H1 (cell line): ENCODE results near the gene NAA40. TPM values are rescaled to one million over a fixed set of nuclear protein-coding genes. Genes with fewer than 3 reads are reported as not detected.

Experiments
- CTCF ChIA-PET: fragments of 300-600 bp; sonication (Branson Sonifier 250); formaldehyde crosslinking; loops from one replicate; lab custom pipeline; 2021; ENCODE audit not compliant: partially characterized antibody; lab: Charles Lee
- POLR2A ChIA-PET: fragments of 300-600 bp; sonication (Branson Sonifier 250); formaldehyde crosslinking; loops from one replicate; lab custom pipeline; 2021; ENCODE audit warnings: inconsistent platforms; ENCODE audit not compliant: partially characterized antibody; lab: Charles Lee
- DNase-seq, 2 experiments: peaks; one replicate each; pipeline versions ENCODE4 v3.0.0 to v3.0.0-alpha.2; 2010 to 2022; ENCODE audit warnings: low spot score in 2 of 2, low read depth in 1 of 2, mixed read lengths in 1 of 2
- FAIRE-seq: peaks from 2 replicates; lab custom pipeline; 2011; peaks lifted over from hg19 to GRCh38; lab: Jason Lieb, UNC
- H2AFZ ChIP-seq: 2 replicates; pipeline ENCODE4 v1.8.1; 2012; ENCODE audit warnings: low read length, inconsistent platforms
- H2AK5ac ChIP-seq: 2 replicates; pipeline ENCODE4 v1.6.1; 2013; ENCODE audit warnings: low read depth, low read length
- H2BK120ac ChIP-seq: replicated peaks from 2 replicates; pipeline ENCODE3; 2013; ENCODE audit warnings: low read depth, low read length, inconsistent platforms
- H2BK12ac ChIP-seq: 2 replicates; pipeline ENCODE4 v1.6.1; 2013; ENCODE audit warnings: low read depth, low read length
- H2BK15ac ChIP-seq: 2 replicates; pipeline ENCODE4 v1.6.1; 2013; ENCODE audit warnings: low read length
- H2BK20ac ChIP-seq: 2 replicates; pipeline ENCODE4 v1.6.1; 2013; ENCODE audit warnings: low read length
- H2BK5ac ChIP-seq: 2 replicates; pipeline ENCODE4 v1.6.1; 2013; ENCODE audit warnings: low read depth, low read length
- H3K14ac ChIP-seq: 2 replicates; pipeline ENCODE4 v1.6.1; 2013; ENCODE audit warnings: inconsistent platforms; ENCODE audit not compliant: insufficient read length
- H3K18ac ChIP-seq: 2 replicates; pipeline ENCODE4 v1.6.1; 2013; ENCODE audit warnings: low read length; ENCODE audit errors: extremely low read depth
- H3K23ac ChIP-seq: 2 replicates; pipeline ENCODE4 v1.6.1; 2013; ENCODE audit warnings: inconsistent platforms; ENCODE audit not compliant: insufficient read length
- H3K23me2 ChIP-seq: 2 replicates; pipeline ENCODE4 v1.6.1; 2013; ENCODE audit warnings: low read depth, low read length
- H3K27ac ChIP-seq: 2 replicates; pipeline ENCODE4 v1.6.1; 2011; ENCODE audit warnings: low read depth, low read length, inconsistent platforms
- H3K27me3 ChIP-seq, 4 experiments: replicated peaks in 1 of 4; 1 replicate in 1 of 4; 2 replicates in 3 of 4; pipeline versions ENCODE4 v1.6.1 to v1.8.1; 2011 to 2013; ENCODE audit warnings: low read length in 3 of 4, mild to moderate bottlenecking in 3 of 4, inconsistent platforms in 2 of 4, mixed read lengths in 2 of 4, moderate library complexity in 1 of 4; ENCODE audit not compliant: control insufficient read depth in 3 of 4, insufficient read depth in 3 of 4; ENCODE audit errors: extremely low read depth in 1 of 4
- H3K36me3 ChIP-seq, 4 experiments: 2 replicates each; pipeline versions ENCODE4 v1.6.1 to v1.8.1; 2011 to 2013; ENCODE audit warnings: mild to moderate bottlenecking in 4 of 4, low read length in 3 of 4, moderate library complexity in 2 of 4, control low read depth in 1 of 4, inconsistent platforms in 1 of 4; ENCODE audit not compliant: insufficient read depth in 4 of 4, control insufficient read depth in 2 of 4
- H3K4ac ChIP-seq: replicated peaks from 2 replicates; pipeline ENCODE3; 2013; ENCODE audit warnings: low read length, low read depth, mixed read lengths, inconsistent platforms; ENCODE audit not compliant: insufficient read length
- H3K4me1 ChIP-seq, 4 experiments: replicated peaks in 1 of 4; 1 replicate in 1 of 4; 2 replicates in 3 of 4; pipeline versions ENCODE4 v1.6.1 to v1.8.1; 2011 to 2013; ENCODE audit warnings: low read length in 3 of 4, inconsistent platforms in 2 of 4, mixed read lengths in 1 of 4; ENCODE audit not compliant: insufficient read depth in 4 of 4, control insufficient read depth in 3 of 4
- H3K4me2 ChIP-seq, 2 experiments: 2 replicates each; pipeline versions ENCODE4 v1.6.1 to v1.8.1; 2011 to 2013; ENCODE audit warnings: low read depth in 2 of 2, low read length in 2 of 2, control low read depth in 1 of 2, inconsistent platforms in 1 of 2, mild to moderate bottlenecking in 1 of 2; ENCODE audit not compliant: insufficient read depth in 1 of 2
- H3K4me3 ChIP-seq, 4 experiments: fragments of 200-600, 300-600 bp in 1 of 4; sonication (generic), shearing (Covaris generic), sonication (Bioruptor Twin) in 1 of 4; 2 replicates each; pipeline versions ENCODE4 v1.5.1 to v1.8.1; 2011 to 2016; ENCODE audit warnings: low read length in 4 of 4, low read depth in 3 of 4, control low read depth in 2 of 4, inconsistent platforms in 2 of 4, mild to moderate bottlenecking in 2 of 4, mixed read lengths in 1 of 4, moderate library complexity in 1 of 4; ENCODE audit not compliant: insufficient read depth in 2 of 4; ENCODE audit errors: extremely low read depth in 1 of 4
- H3K56ac ChIP-seq: replicated peaks from 2 replicates; pipeline ENCODE3; 2013; ENCODE audit warnings: low read depth, mild to moderate bottlenecking, mixed read lengths, low read length, inconsistent platforms; ENCODE audit not compliant: insufficient read length
- H3K79me1 ChIP-seq: 2 replicates; pipeline ENCODE4 v1.6.1; 2013; ENCODE audit warnings: low read depth, low read length, control low read depth
- H3K79me2 ChIP-seq, 2 experiments: 2 replicates each; pipeline versions ENCODE4 v1.6.1 to v1.8.1; 2012 to 2013; ENCODE audit warnings: low read length in 2 of 2, mild to moderate bottlenecking in 2 of 2, inconsistent platforms in 1 of 2; ENCODE audit not compliant: insufficient read depth in 2 of 2, control insufficient read depth in 1 of 2
- H3K9ac ChIP-seq, 4 experiments: replicated peaks in 1 of 4; 1 replicate in 1 of 4; 2 replicates in 3 of 4; pipeline versions ENCODE4 v1.6.1 to v1.8.1; 2011 to 2013; ENCODE audit warnings: low read depth in 3 of 4, low read length in 3 of 4, control low read depth in 2 of 4, mild to moderate bottlenecking in 2 of 4, moderate library complexity in 2 of 4, inconsistent platforms in 1 of 4; ENCODE audit errors: extremely low read depth in 1 of 4
- H3K9me3 ChIP-seq, 2 experiments: 2 replicates each; pipeline versions ENCODE4 v1.6.1 to v1.8.1; 2012 to 2013; ENCODE audit warnings: mild to moderate bottlenecking in 2 of 2, moderate library complexity in 2 of 2, control low read depth in 1 of 2, inconsistent platforms in 1 of 2, low read depth in 1 of 2, low read length in 1 of 2, mixed read lengths in 1 of 2; ENCODE audit not compliant: insufficient read depth in 2 of 2
- H4K20me1 ChIP-seq, 2 experiments: replicated peaks in 1 of 2; 2 replicates each; pipeline versions ENCODE3 to v1.8.1; 2011 to 2013; ENCODE audit warnings: inconsistent platforms in 2 of 2, low read length in 2 of 2, mild to moderate bottlenecking in 1 of 2; ENCODE audit not compliant: insufficient read depth in 2 of 2, control insufficient read depth in 1 of 2
- H4K5ac ChIP-seq: 2 replicates; pipeline ENCODE4 v1.6.1; 2013; ENCODE audit warnings: low read length, low read depth, mixed read lengths, inconsistent platforms; ENCODE audit not compliant: insufficient read length
- H4K8ac ChIP-seq: 2 replicates; pipeline ENCODE4 v1.8.0; 2013; ENCODE audit warnings: mild to moderate bottlenecking, moderate library complexity, low read length, inconsistent platforms; ENCODE audit not compliant: insufficient read depth; ENCODE audit errors: extremely low read depth
- H4K91ac ChIP-seq: replicated peaks from 2 replicates; pipeline ENCODE3; 2013; ENCODE audit warnings: low read length, mixed read lengths, inconsistent platforms; ENCODE audit not compliant: insufficient read length
- ASH2L ChIP-seq: fragments of 200-600, 300-600 bp; sonication (generic); IDR thresholded peaks from one replicate; pipeline ENCODE4 v1.7.1; 2017; ENCODE audit warnings: low read length
- EP300 ChIP-seq, 2 experiments: IDR thresholded peaks; 1 replicate in 1 of 2; 2 replicates in 1 of 2; pipeline ENCODE4 v1.6.1; 2011 to 2012; ENCODE audit warnings: low read depth in 2 of 2, low read length in 2 of 2, mild to moderate bottlenecking in 2 of 2, borderline replicate concordance in 1 of 2, inconsistent platforms in 1 of 2, moderate library complexity in 1 of 2
- GABPA ChIP-seq: IDR thresholded peaks from 2 replicates; pipeline ENCODE4 v1.6.1; 2011; ENCODE audit warnings: mild to moderate bottlenecking, low read length, moderate library complexity, borderline replicate concordance; ENCODE audit not compliant: insufficient read depth
- NANOG ChIP-seq: IDR thresholded peaks from 2 replicates; pipeline ENCODE4 v1.6.1; 2011; ENCODE audit warnings: low read length, low read depth, mild to moderate bottlenecking, inconsistent platforms; ENCODE audit not compliant: insufficient read depth, poor library complexity, severe bottlenecking
- PHF8 ChIP-seq: fragments of 200-600 bp; sonication (generic); conservative IDR thresholded peaks from 2 replicates; pipeline ENCODE4 v1.7.1; 2012; ENCODE audit warnings: low read depth, mild to moderate bottlenecking, inconsistent platforms, low read length, moderate library complexity
- POLR2A ChIP-seq, 2 experiments: IDR thresholded peaks; 1 replicate in 1 of 2; 2 replicates in 1 of 2; pipeline ENCODE4 v1.6.1; 2011; ENCODE audit warnings: low read depth in 2 of 2, low read length in 2 of 2, mild to moderate bottlenecking in 2 of 2; ENCODE audit errors: control extremely low read depth in 1 of 2
- RFX5 ChIP-seq: IDR thresholded peaks from 2 replicates; pipeline ENCODE4 v1.6.1; 2011; ENCODE audit warnings: low read depth, low read length, improper control_type of control experiment, borderline replicate concordance
- SP1 ChIP-seq: IDR thresholded peaks from 2 replicates; pipeline ENCODE4 v1.6.1; 2011; ENCODE audit warnings: low read depth, low read length
- SP4 ChIP-seq: IDR thresholded peaks from 2 replicates; pipeline ENCODE4 v1.6.1; 2012; ENCODE audit warnings: low read length, inconsistent platforms
- TAF1 ChIP-seq: IDR thresholded peaks from 2 replicates; pipeline ENCODE4 v1.6.1; 2011; ENCODE audit warnings: mild to moderate bottlenecking, low read depth, low read length
- WGBS, 2 experiments: shearing (Covaris generic) in 1 of 2; methylation state at CpG; one replicate each; pipeline versions ENCODE4 v1.1.6 to v1.1.7; 2013 to 2015; ENCODE audit warnings: low lambda C conversion rate in 2 of 2, mixed read lengths in 2 of 2, inconsistent platforms in 1 of 2, low coverage in 1 of 2, missing lambda C conversion rate in 1 of 2; ENCODE audit not compliant: insufficient replicate concordance in 2 of 2, insufficient coverage in 1 of 2, insufficient read length in 1 of 2; ENCODE audit errors: extremely low coverage in 1 of 2, missing lambda C conversion rate in 1 of 2; 5-methylcytosine and 5-hydroxymethylcytosine counted together
- polyA plus RNA-seq, 7 experiments: library from polyadenylated mRNA; depleted of rRNA in 3 of 7; stranded (reverse) in 5 of 7; unstranded in 2 of 7; fragments of >200 nt in 5 of 7; fragments of 200-250 nt in 2 of 7; gene quantifications; 1 replicate in 5 of 7; 2 replicates in 1 of 7; 4 replicates in 1 of 7; pipeline versions ENCODE4 v1.2.1 to v1.2.3, GENCODE V29; 2011 to 2013; ENCODE audit warnings: missing spikeins in 2 of 7, mixed read lengths in 2 of 7
- total RNA-seq: library from RNA; stranded (reverse); fragmentation: NEBNext Ultra II Directional; extraction: Animal tissue kit (Norgen Biotek cat#: 25700); gene quantifications from 2 replicates; pipeline ENCODE4 v1.2.1, GENCODE V29; 2021

NAA40 gene
- total and polyA plus RNA-seq, 2 of the 8 experiments (the other 6 are each of a cell fraction or from before 2014, with no cell fraction given), result 20.0 to 31.1 TPM

- Histone ChIP-seq H3K4me3 (peak within 1 kb of the TSS; percentile 90 to 99 (median 96)), H3K27ac (peak within 1 kb of the TSS; percentile 88), H4K5ac (peak within 1 kb of the TSS; percentile 98), H4K91ac (peak within 1 kb of the TSS; percentile 91), H3K9ac (peak within 1 kb of the TSS; percentile 87 to 95 (median 90)), H3K36me3 (peaks cover 0 to 8% (median 0%) of the 10 kb centered on the region in 4 experiments; a peak in 3 of 8 replicates), H3K23me2 (no peaks in the 10 kb centered on the region; the same call in 1 of the 2 replicates), H2BK20ac (no peak within 1 kb of the TSS), H2AFZ (no peak within 1 kb of the TSS), H2BK12ac (peak within 1 kb of the TSS; percentile 97; the same call in 1 of the 2 replicates), H2BK120ac (peak within 1 kb of the TSS; percentile 77), H4K20me1 (peaks cover 1 to 6% of the 10 kb centered on the region in 2 experiments), H3K4ac (peak within 1 kb of the TSS; percentile 89), H3K79me2 (peaks cover 0 to 40% of the 10 kb centered on the region in 2 experiments; a peak in 3 of 4 replicates), H2BK5ac (peak within 1 kb of the TSS; percentile 95), H2BK15ac (peak within 1 kb of the TSS; percentile 81; the same call in 1 of the 2 replicates), H3K9me3 (no peaks in the 10 kb centered on the region), H3K56ac (peak within 1 kb of the TSS; percentile 89), H2AK5ac (peak within 1 kb of the TSS; percentile 26; the same call in 1 of the 2 replicates), H3K79me1 (peaks cover 8% of the 10 kb centered on the region), H3K18ac (peak within 1 kb of the TSS; percentile 99), H3K4me1 (peaks cover 7 to 21% (median 14%) of the 10 kb centered on the region in 4 experiments), H3K23ac (no peak within 1 kb of the TSS), H3K4me2 (peak within 1 kb of the TSS; percentile 46 to 78), H4K8ac (peak within 1 kb of the TSS; percentile 96), H3K27me3 (peaks cover 0 to 5% (median 2%) of the 10 kb centered on the region in 4 experiments; a peak in 3 of 7 replicates), H3K14ac (no peak within 1 kb of the TSS)
- peak; percentile 91 for FAIRE-seq
- CTCF ChIA-PET, result interaction anchor here (0.8 to 1.3 kb wide), 2 partner anchors 13 to 54 kb away, joined by 3 to 4 read pairs; no protein-coding TSS in a partner anchor
- POLR2A ChIA-PET, result interaction anchor here (0.6 to 5.7 kb wide), 16 partner anchors 12 to 1032 kb away, joined by 3 to 29 read pairs (median 3); partner anchors contain the start of gene OTUB1
- WGBS, 2 experiments, result 2% methylated on average over 64 of the region's 67 CpGs; no CpG with 5 or more reads in 1 of the 2 experiments
- peak; percentile 91 to 98 for DNase-seq
- TF ChIP-seq NANOG (no peak), EP300 (IDR thresholded peaks at IDR 0.05; ENCODE audit: borderline replicate concordance in 1 of 2, low read depth in 2 of 2, low read length in 2 of 2) (peak in 1 of 2 experiments; percentile 68; a peak in 1 of 3 replicates), SP1 (peak; percentile 86), PHF8 (peak; percentile 89), SP4 (peak; percentile 66; the same call in 1 of the 2 replicates), TAF1 (peak; percentile 75), RFX5 (0 out of 2 replicates have a peak, but pooled peaks have one; percentile 11), POLR2A (IDR thresholded peaks at IDR 0.05; ENCODE audit: control extremely low read depth in 1 of 2, low read depth in 2 of 2, low read length in 2 of 2) (peak; percentile 56 to 84), ASH2L (peak; percentile 80), GABPA (peak; percentile 91)
These were observed 35.7 kb downstream of the NAA40 start, which contains the start of gene COX8A for GRCh38 chr11:63974259-63975143. Gene COX8A (plus strand): TSS chr11:63974620. CDS start chr11:63974681, 61 bp downstream.
